Sigmoid colon (tissue), 7 donors: ENCODE measurements around the gene MTM1. TPM values are rescaled to one million over a fixed set of nuclear protein-coding genes. Genes with fewer than 3 reads are reported as not detected.

Source experiments
- DNase-seq: peaks from one replicate; pipeline ENCODE4 v3.0.0-alpha.2; 2019
- H3K27ac ChIP-seq, 4 donors: fragments of 200-600 bp; sonication (generic); one replicate each; pipeline ENCODE4 v1.5.1; 2016 to 2019; ENCODE audit warnings: mild to moderate bottlenecking in 1 of 4
- H3K27me3 ChIP-seq, 3 donors: fragments of 200-600 bp; sonication (generic); one replicate each; pipeline ENCODE4 v1.5.1; 2019; ENCODE audit warnings: mild to moderate bottlenecking in 1 of 3
- H3K36me3 ChIP-seq, 4 donors: fragments of 200-600 bp; sonication (generic); one replicate each; pipeline ENCODE4 v1.5.1; 2016 to 2019
- H3K4me1 ChIP-seq, 4 donors: fragments of 200-600 bp; sonication (generic); one replicate each; pipeline ENCODE4 v1.5.1; 2017 to 2019
- H3K4me3 ChIP-seq, 4 donors: fragments of 200-600 bp; sonication (generic); one replicate each; pipeline ENCODE4 v1.5.1; 2017 to 2019; ENCODE audit warnings: mild to moderate bottlenecking in 2 of 4, moderate library complexity in 1 of 4
- H3K9me3 ChIP-seq, 4 donors: fragments of 200-600 bp in 3 of 4; sonication (generic) in 3 of 4; one replicate each; pipeline versions ENCODE4 v1.5.1 to v1.6.1; 2013 to 2019
- EP300 ChIP-seq, 4 donors: sonication (generic); formaldehyde crosslinking; IDR thresholded peaks; one replicate each; pipeline ENCODE4 v1.6.1; 2017; ENCODE audit warnings: antibody characterized with exemption in 4 of 4
- POLR2A ChIP-seq, 2 donors: fragments of 450-650 bp; IDR thresholded peaks; one replicate each; pipeline ENCODE4 v1.6.1; 2016; ENCODE audit warnings: antibody characterized with exemption in 2 of 2, mild to moderate bottlenecking in 2 of 2, moderate library complexity in 2 of 2
- POLR2AphosphoS5 ChIP-seq, 4 donors: sonication (generic); formaldehyde crosslinking; IDR thresholded peaks; one replicate each; pipeline ENCODE4 v1.6.1; 2017; ENCODE audit warnings: antibody characterized with exemption in 4 of 4
- WGBS, 2 donors: extraction: QIAGEN DNeasy Blood & Tissue Kit; methylation state at CpG; one replicate each; pipeline ENCODE4 v1.1.7; 2013; 5-methylcytosine and 5-hydroxymethylcytosine counted together
- intact Hi-C: fragments of 100-400 bp; cut with DNase I; formaldehyde crosslinking; loops from one replicate; pipeline ENCODE4 v1.15.1; 2023
- polyA plus RNA-seq, 3 donors: library from polyadenylated mRNA; stranded (reverse); fragments of 200-250 nt; gene quantifications; one replicate each; pipeline ENCODE4 v1.2.3, GENCODE V29; 2013
- total RNA-seq, 4 donors: library from RNA; depleted of rRNA; stranded (reverse); fragments of >200 nt; gene quantifications; one replicate each; pipeline ENCODE4 v1.1.0, GENCODE V29; 2016
- TF ChIP-seq, protein P1 (sequence below), 4 experiments: fragments of 450-650 bp in 3 of 4; fragments of 200-600 bp in 1 of 4; IDR thresholded peaks; one replicate each; pipeline ENCODE4 v1.5.1; 2016 to 2019; ENCODE audit warnings: antibody characterized with exemption in 4 of 4, mild to moderate bottlenecking in 3 of 4, moderate library complexity in 2 of 4
- donor health status: healthy with polysubstance abuse.
- donor health status: Bipolar disorder and iron deficiency.
- donor health status: healthy.

The MTM1 gene
- total and polyA plus RNA-seq, 7 donors = 13.1 to 30.1 (median 19.6) TPM

DNA sequence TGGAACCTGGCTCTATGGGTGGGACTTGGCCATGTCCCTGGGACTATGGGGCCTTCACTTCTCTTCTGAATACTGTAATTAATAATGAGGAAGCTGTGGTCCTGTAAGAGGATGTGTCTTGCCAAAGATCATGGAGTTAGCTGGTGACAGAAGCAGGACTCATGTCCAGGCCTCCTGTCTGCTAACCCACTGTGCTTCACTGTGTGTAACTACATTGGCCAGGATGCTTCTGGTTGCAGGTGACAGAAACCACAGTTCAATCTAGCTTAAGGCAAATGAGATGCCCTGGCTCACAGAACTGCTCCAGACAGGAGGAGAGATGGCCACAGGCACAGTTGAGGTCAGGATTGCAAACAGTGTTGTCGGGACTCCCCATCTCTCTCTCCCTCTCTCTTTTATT lies 127.9 kb downstream of the MTM1 start:
- 42 to 52% methylated on average over 1 of the region's 1 CpG for WGBS, 2 donors
- no peaks in the 10 kb centered on the region for H3K9me3 ChIP-seq
- H3K4me1 ChIP-seq = peaks cover 0 to 6% (median 0%) of the 10 kb centered on the region in 4 donors
- intact Hi-C loops = loop anchor here (10.0 kb wide), 1 partner anchor 332 kb away; the partner anchor contains the start of gene MAMLD1
- no peaks in the 10 kb centered on the region for H3K36me3 ChIP-seq
- H3K27me3 ChIP-seq = no peaks in the 10 kb centered on the region
- no peak overlapping the region for H3K27ac ChIP-seq
- DNase-seq = no peak
- TF ChIP-seq POLR2AphosphoS5 (IDR thresholded peaks at IDR 0.05) (no peak), EP300 (IDR thresholded peaks at IDR 0.05) (no peak), POLR2A (IDR thresholded peaks at IDR 0.05) (no peak)
- TF ChIP-seq, protein P1, sequence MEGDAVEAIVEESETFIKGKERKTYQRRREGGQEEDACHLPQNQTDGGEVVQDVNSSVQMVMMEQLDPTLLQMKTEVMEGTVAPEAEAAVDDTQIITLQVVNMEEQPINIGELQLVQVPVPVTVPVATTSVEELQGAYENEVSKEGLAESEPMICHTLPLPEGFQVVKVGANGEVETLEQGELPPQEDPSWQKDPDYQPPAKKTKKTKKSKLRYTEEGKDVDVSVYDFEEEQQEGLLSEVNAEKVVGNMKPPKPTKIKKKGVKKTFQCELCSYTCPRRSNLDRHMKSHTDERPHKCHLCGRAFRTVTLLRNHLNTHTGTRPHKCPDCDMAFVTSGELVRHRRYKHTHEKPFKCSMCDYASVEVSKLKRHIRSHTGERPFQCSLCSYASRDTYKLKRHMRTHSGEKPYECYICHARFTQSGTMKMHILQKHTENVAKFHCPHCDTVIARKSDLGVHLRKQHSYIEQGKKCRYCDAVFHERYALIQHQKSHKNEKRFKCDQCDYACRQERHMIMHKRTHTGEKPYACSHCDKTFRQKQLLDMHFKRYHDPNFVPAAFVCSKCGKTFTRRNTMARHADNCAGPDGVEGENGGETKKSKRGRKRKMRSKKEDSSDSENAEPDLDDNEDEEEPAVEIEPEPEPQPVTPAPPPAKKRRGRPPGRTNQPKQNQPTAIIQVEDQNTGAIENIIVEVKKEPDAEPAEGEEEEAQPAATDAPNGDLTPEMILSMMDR (IDR thresholded peaks at IDR 0.05) = no peak
- H3K4me3 ChIP-seq = no peak overlapping the region

DNA sequence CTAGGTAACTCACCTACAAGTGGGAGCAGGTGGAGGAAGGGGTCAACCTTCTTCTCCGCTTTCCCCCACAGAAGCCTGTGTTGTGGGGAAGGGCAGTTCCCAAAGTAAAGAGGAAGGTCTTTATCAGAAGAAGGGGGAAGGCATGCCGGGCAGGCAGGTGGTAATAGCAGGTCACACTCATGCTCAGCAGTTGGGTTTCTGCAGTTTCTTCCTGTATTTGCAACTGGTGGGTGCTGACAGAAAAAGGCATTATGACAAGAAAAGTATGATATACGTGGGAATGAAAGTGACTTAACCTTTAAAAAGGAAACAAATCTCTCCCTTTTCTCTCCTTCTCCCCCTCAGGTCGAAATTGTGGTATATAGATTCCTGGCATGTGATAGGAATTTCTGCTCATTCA lies 128.4 kb downstream of the MTM1 start:
- WGBS, 2 donors = 53 to 75% methylated on average over 4 of the region's 4 CpGs
- intact Hi-C loops = loop anchor here (10.0 kb wide), 1 partner anchor 332 kb away; the partner anchor contains the start of gene MAMLD1
- DNase-seq = no peak
- Histone ChIP-seq H3K4me3 (no peak overlapping the region), H3K27me3 (no peaks in the 10 kb centered on the region), H3K9me3 (no peaks in the 10 kb centered on the region), H3K4me1 (peaks cover 0 to 6% (median 0%) of the 10 kb centered on the region in 4 donors), H3K36me3 (no peaks in the 10 kb centered on the region), H3K27ac (no peak overlapping the region)
- TF ChIP-seq EP300 (IDR thresholded peaks at IDR 0.05) (no peak), POLR2A (IDR thresholded peaks at IDR 0.05) (no peak), POLR2AphosphoS5 (IDR thresholded peaks at IDR 0.05) (no peak)
- TF ChIP-seq, protein P1 (IDR thresholded peaks at IDR 0.05) = no peak

DNA sequence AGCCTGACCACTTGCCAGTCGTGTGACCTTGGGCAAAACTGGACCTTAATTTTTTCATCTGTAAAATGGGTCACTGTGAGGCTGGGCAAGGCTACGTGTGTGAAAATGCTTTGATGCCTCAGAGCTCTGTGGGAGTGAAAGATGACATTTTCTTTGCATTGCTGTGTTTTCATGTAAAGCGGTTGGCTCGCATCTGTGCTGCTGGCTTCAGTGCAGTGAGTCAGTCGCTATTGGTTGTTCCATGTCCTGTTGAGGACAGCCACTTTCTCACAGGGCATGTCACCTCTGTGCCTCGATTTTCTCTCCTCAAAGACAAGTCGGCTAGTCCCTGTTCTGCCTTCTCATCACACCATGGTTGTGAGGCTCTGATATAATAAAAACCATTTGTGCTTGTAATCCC lies 129.2 kb downstream of the MTM1 start:
- H3K4me3 ChIP-seq = no peak overlapping the region
- TF ChIP-seq POLR2AphosphoS5 (IDR thresholded peaks at IDR 0.05) (no peak), POLR2A (IDR thresholded peaks at IDR 0.05) (no peak), EP300 (IDR thresholded peaks at IDR 0.05) (no peak)
- TF ChIP-seq, protein P1 (IDR thresholded peaks at IDR 0.05) = no peak
- no peaks in the 10 kb centered on the region for H3K36me3 ChIP-seq
- WGBS, 2 donors = 81 to 93% methylated on average over 7 of the region's 7 CpGs
- no peak overlapping the region for H3K27ac ChIP-seq
- DNase-seq = no peak
- no peaks in the 10 kb centered on the region for H3K9me3 ChIP-seq
- no peaks in the 10 kb centered on the region for H3K27me3 ChIP-seq
- H3K4me1 ChIP-seq = peaks cover 0 to 2% (median 0%) of the 10 kb centered on the region in 4 donors
- intact Hi-C loops = loop anchor here (10.0 kb wide), 1 partner anchor 333 kb away; the partner anchor contains the start of gene MAMLD1

DNA sequence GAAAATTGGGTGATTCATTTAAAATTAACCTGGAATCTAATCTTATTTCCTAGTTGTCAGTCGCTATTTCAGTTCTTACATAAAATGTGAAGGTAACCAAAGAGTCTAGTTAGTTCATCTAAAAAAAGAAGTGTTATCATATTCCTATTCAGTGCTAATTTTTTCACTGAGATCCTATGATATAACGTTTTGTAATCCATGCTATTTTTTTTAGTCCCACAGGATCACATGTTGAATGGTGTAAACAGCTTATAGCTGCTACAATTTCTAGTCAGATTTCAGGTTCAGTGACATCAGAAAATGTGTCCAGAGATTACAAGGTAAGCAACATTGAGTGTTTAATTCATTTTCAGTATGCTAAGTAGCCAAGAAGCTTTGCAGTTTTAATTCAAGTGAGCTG lies 130.6 kb downstream of the MTM1 start:
- no peaks in the 10 kb centered on the region for H3K27me3 ChIP-seq
- no peaks in the 10 kb centered on the region for H3K4me1 ChIP-seq
- TF ChIP-seq, protein P1 (IDR thresholded peaks at IDR 0.05) = no peak
- no peak for TF ChIP-seq EP300 (IDR thresholded peaks at IDR 0.05)
- TF ChIP-seq POLR2AphosphoS5 (IDR thresholded peaks at IDR 0.05) = no peak
- TF ChIP-seq POLR2A (IDR thresholded peaks at IDR 0.05) = no peak
- H3K36me3 ChIP-seq = no peaks in the 10 kb centered on the region
- 73 to 77% methylated on average over 2 of the region's 2 CpGs for WGBS, 2 donors
- no peaks in the 10 kb centered on the region for H3K9me3 ChIP-seq
- DNase-seq = no peak
- intact Hi-C loops = loop anchor here (10.0 kb wide), 1 partner anchor 334 kb away; the partner anchor contains the start of gene MAMLD1
- no peak overlapping the region for H3K27ac ChIP-seq
- no peak overlapping the region for H3K4me3 ChIP-seq

DNA sequence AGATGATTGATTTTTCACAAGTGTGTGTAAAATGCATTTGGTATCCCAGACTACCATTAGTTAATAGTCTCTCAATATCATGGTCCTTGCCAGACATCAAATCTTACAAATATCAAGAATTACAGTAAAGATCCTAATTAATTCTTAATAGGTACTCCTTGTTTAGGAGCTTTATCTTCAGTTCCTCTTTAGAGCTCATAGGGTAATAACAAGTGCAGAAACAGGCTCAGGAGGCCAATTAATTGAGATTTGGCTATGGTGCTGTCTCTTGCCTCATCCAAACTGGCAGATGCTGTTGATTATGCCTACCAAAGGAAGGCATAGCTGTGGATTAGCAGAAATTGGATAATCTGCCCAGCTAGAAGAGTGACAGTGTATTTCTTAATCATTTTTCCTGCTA lies 131.7 kb downstream of the MTM1 start:
- Histone ChIP-seq H3K27ac (no peak overlapping the region), H3K4me1 (no peaks in the 10 kb centered on the region), H3K4me3 (no peak overlapping the region), H3K36me3 (no peaks in the 10 kb centered on the region), H3K27me3 (no peaks in the 10 kb centered on the region), H3K9me3 (no peaks in the 10 kb centered on the region)
- intact Hi-C loops = no loop called here
- no peak for TF ChIP-seq POLR2A (IDR thresholded peaks at IDR 0.05)
- no peak for TF ChIP-seq POLR2AphosphoS5 (IDR thresholded peaks at IDR 0.05)
- no peak for TF ChIP-seq EP300 (IDR thresholded peaks at IDR 0.05)
- TF ChIP-seq, protein P1 (IDR thresholded peaks at IDR 0.05) = no peak
- no peak for DNase-seq
